ENCODE results near the gene C4orf50. TPM values are rescaled to one million over a fixed set of nuclear protein-coding genes. Genes with fewer than 3 reads are reported as not detected.
"Not testable (repeated sequence)": the region's sequence is repeated elsewhere in the genome, so short reads cannot be mapped to it uniquely, and the experiment has no call there.

The C4orf50 gene
- total and polyA plus RNA-seq, 9 donors, result under 0.01 to 0.02 (median 0.01) TPM; not detected in 4

- no peaks in the 10 kb centered on the region for H3K4me1 ChIP-seq (ENCODE audit: control insufficient read depth, insufficient read depth, low read length)
- no peaks in the 10 kb centered on the region for H3K36me3 ChIP-seq (ENCODE audit: control insufficient read depth, insufficient read depth, low read length)
- no peak for DNase-seq
- H3K27ac ChIP-seq (ENCODE audit: low read length), result no peak overlapping the region
- WGBS (ENCODE audit: insufficient coverage), result 94% methylated on average over 1 of the region's 2 CpGs
- H3K4me3 ChIP-seq (ENCODE audit: low read length), result no peak overlapping the region
- H3K27me3 ChIP-seq (ENCODE audit: control insufficient read depth, insufficient read depth, low read length), result no peaks in the 10 kb centered on the region
- H3K9me3 ChIP-seq (replicated peaks; ENCODE audit: control insufficient read depth, low read depth, low read length), result no peaks in the 10 kb centered on the region
Observed at GRCh38 chr4:5857199-5857598, 161.0 kb downstream of the C4orf50 start.

GRCh38 chr4:5856362-5856761 is 161.9 kb downstream of the C4orf50 start:
- H3K4me1 ChIP-seq (ENCODE audit: control insufficient read depth, insufficient read depth, low read length); H3K27ac ChIP-seq (ENCODE audit: low read length); H3K27me3 ChIP-seq (ENCODE audit: control insufficient read depth, insufficient read depth, low read length); H3K36me3 ChIP-seq (ENCODE audit: control insufficient read depth, insufficient read depth, low read length); DNase-seq; H3K9me3 ChIP-seq (replicated peaks; ENCODE audit: control insufficient read depth, low read depth, low read length); H3K4me3 ChIP-seq (ENCODE audit: low read length): not testable (repeated sequence)
- WGBS (ENCODE audit: insufficient coverage), result 93% methylated on average over 3 of the region's 3 CpGs

DNA sequence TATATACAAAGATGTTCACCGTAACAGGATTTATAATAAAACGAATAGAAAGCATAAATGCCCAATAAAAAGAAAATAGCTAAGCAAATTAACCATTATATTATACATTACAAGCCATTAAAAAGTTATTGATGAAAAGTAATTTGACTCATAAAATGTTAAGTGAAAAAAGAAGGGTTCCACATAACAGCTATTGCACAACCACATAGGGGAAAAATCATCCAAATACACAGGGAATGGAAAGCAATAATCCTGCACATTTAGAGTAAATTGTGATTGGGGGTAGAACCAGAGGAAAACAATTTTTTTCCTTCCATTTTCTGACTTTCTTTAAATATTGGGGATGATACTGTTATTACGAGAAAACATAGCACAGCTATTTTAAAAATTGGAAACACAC is 163.3 kb downstream of the C4orf50 start:
- H3K36me3 ChIP-seq (ENCODE audit: control insufficient read depth, insufficient read depth, low read length), result peaks cover 2% of the 10 kb centered on the region
- no CpG with 5 or more reads among the region's 3 CpGs for WGBS (ENCODE audit: insufficient coverage)
- no peaks in the 10 kb centered on the region for H3K9me3 ChIP-seq (replicated peaks; ENCODE audit: control insufficient read depth, low read depth, low read length)
- DNase-seq, result no peak
- H3K27me3 ChIP-seq (ENCODE audit: control insufficient read depth, insufficient read depth, low read length), result no peaks in the 10 kb centered on the region
- no peak overlapping the region for H3K27ac ChIP-seq (ENCODE audit: low read length)
- H3K4me3 ChIP-seq (ENCODE audit: low read length), result no peak overlapping the region
- no peaks in the 10 kb centered on the region for H3K4me1 ChIP-seq (ENCODE audit: control insufficient read depth, insufficient read depth, low read length)

- Histone ChIP-seq H3K36me3 (ENCODE audit: control insufficient read depth, insufficient read depth, low read length) (peaks cover 2% of the 10 kb centered on the region), H3K27ac (ENCODE audit: low read length) (no peak overlapping the region), H3K4me3 (ENCODE audit: low read length) (no peak overlapping the region), H3K9me3 (replicated peaks; ENCODE audit: control insufficient read depth, low read depth, low read length) (no peaks in the 10 kb centered on the region), H3K4me1 (ENCODE audit: control insufficient read depth, insufficient read depth, low read length) (no peaks in the 10 kb centered on the region), H3K27me3 (ENCODE audit: control insufficient read depth, insufficient read depth, low read length) (no peaks in the 10 kb centered on the region)
- 68% methylated on average over 9 of the region's 9 CpGs for WGBS (ENCODE audit: insufficient coverage)
- DNase-seq, result no peak
Observed at GRCh38 chr4:5852523-5853202, 165.6 kb downstream of the C4orf50 start.

- 77% methylated on average over 4 of the region's 4 CpGs for WGBS (ENCODE audit: insufficient coverage)
- no peaks in the 10 kb centered on the region for H3K27me3 ChIP-seq (ENCODE audit: control insufficient read depth, insufficient read depth, low read length)
- no peak overlapping the region for H3K4me3 ChIP-seq (ENCODE audit: low read length)
- no peak for DNase-seq
- H3K4me1 ChIP-seq (ENCODE audit: control insufficient read depth, insufficient read depth, low read length), result no peaks in the 10 kb centered on the region
- H3K9me3 ChIP-seq (replicated peaks; ENCODE audit: control insufficient read depth, low read depth, low read length), result no peaks in the 10 kb centered on the region
- H3K27ac ChIP-seq (ENCODE audit: low read length), result no peak overlapping the region
- peaks cover 2% of the 10 kb centered on the region for H3K36me3 ChIP-seq (ENCODE audit: control insufficient read depth, insufficient read depth, low read length)
Observed at GRCh38 chr4:5851637-5852301, 166.5 kb downstream of the C4orf50 start.

Other genes with a start within 250 kb of the C4orf50 start
- 6.9 TPM for gene CRMP1, start 125.3 kb downstream of the C4orf50 start, total RNA-seq
- 10 to 100 TPM; 19.8 to 34.9 (median 24.1) TPM for gene CRMP1, start 125.3 kb downstream of the C4orf50 start, polyA plus RNA-seq (ENCODE audit: insufficient read depth in 1 of 8, insufficient read length in 8 of 8, low replicate concordance in 1 of 8)
- gene JAKMIP1, start 182.1 kb upstream of the C4orf50 start, total RNA-seq, result not detected
- gene JAKMIP1, start 182.1 kb upstream of the C4orf50 start, polyA plus RNA-seq (ENCODE audit: insufficient read depth in 1 of 8, insufficient read length in 8 of 8, low replicate concordance in 1 of 8), result under 1 TPM in 2 of 8 donors, not detected in 6; 0.04 to 0.39 TPM